Body of pancreas (tissue), 4 donors: ENCODE measurements around the gene RAB6B. TPM values are rescaled to one million over a fixed set of nuclear protein-coding genes. Genes with fewer than 3 reads are reported as not detected.

Experiments
- ATAC-seq: fragments of 150-250 bp; one replicate; pipeline ENCODE4 v1.9.1; 2016
- DNase-seq, 4 donors: peaks; one replicate each; pipeline ENCODE4 v3.0.0-alpha.2; 2019
- H3K27ac ChIP-seq, 4 donors: fragments of 200-600 bp; sonication (generic); 1 replicate in 3 of 4; 2 replicates in 1 of 4; pipeline versions ENCODE4 v1.5.1 to v1.6.1; 2016 to 2019; ENCODE audit warnings: mild to moderate bottlenecking in 1 of 4, mixed read lengths in 1 of 4, moderate library complexity in 1 of 4
- H3K27me3 ChIP-seq, 2 donors: fragments of 200-600 bp; sonication (generic); one replicate each; pipeline ENCODE4 v1.6.0; 2016; ENCODE audit warnings: mild to moderate bottlenecking in 1 of 2
- H3K36me3 ChIP-seq, 2 donors: fragments of 200-600 bp; sonication (generic); replicated peaks in 1 of 2; 2 replicates each; pipeline ENCODE4 v1.5.1; 2016; ENCODE audit warnings: low read depth in 2 of 2; ENCODE audit not compliant: insufficient read depth in 1 of 2
- H3K4me1 ChIP-seq: fragments of 200-600 bp; sonication (generic); one replicate; pipeline ENCODE4 v1.6.0; 2016
- H3K4me3 ChIP-seq, 2 donors: fragments of 200-600 bp; sonication (generic); 1 replicate in 1 of 2; 2 replicates in 1 of 2; pipeline ENCODE4 v1.5.1; 2016 to 2019
- H3K9me3 ChIP-seq, 3 donors: fragments of 200-600 bp; sonication (generic); 1 replicate in 2 of 3; 2 replicates in 1 of 3; pipeline ENCODE4 v1.5.1; 2016
- POLR2A ChIP-seq, 3 donors: fragments of 450-650 bp; IDR thresholded peaks; one replicate each; pipeline ENCODE4 v1.6.1; 2016; ENCODE audit warnings: antibody characterized with exemption in 3 of 3, mild to moderate bottlenecking in 2 of 3
- WGBS, 2 donors: methylation state at CpG; one replicate each; pipeline ENCODE4 v1.1.5; 2017; 5-methylcytosine and 5-hydroxymethylcytosine counted together
- intact Hi-C: fragments of 100-400 bp; cut with DNase I; formaldehyde crosslinking; loops from one replicate; pipeline ENCODE4 v1.15.1; 2023
- total RNA-seq, 2 donors: library from RNA; depleted of rRNA; stranded (reverse); fragments of >200 nt; gene quantifications; one replicate each; pipeline ENCODE4 v1.1.0, GENCODE V29; 2016
- TF ChIP-seq, protein P1 (sequence below), 7 experiments: fragments of 450-650 bp in 4 of 7; fragments of 200-600 bp in 3 of 7; sonication (generic) in 3 of 7; IDR thresholded peaks; one replicate each; pipeline ENCODE4 v1.5.1; 2016 to 2019; ENCODE audit warnings: antibody characterized with exemption in 7 of 7

The RAB6B gene
- total RNA-seq, 2 donors from 2014 or later: 2.6 to 3.0 TPM

DNA sequence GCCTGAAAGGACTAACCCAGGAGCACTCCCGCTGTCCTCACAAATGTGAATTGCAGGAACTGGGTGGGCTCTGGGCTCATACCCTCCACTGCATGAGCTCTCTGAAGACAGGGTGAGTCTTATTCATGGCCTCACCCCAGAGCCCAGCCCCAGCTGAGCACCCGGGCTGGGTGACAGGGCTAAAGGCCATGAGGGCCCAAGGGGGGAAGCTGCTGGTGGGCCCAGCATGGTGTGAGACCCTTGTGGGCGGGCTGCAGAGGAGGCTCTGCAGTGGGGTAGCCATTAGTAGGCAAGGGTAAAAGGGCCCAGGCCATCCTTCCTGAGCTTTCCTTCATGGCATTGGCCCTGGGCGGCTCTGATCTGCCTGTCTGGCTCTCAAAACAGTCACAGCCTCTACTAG is 59.7 kb downstream of the RAB6B start:
- no peak overlapping the region for H3K4me3 ChIP-seq
- ATAC-seq (no peak), DNase-seq (no peak)
- WGBS, 2 donors: 93 to 96% methylated on average over 4 of the region's 4 CpGs
- no peaks in the 10 kb centered on the region for H3K9me3 ChIP-seq
- no peaks in the 10 kb centered on the region for H3K27me3 ChIP-seq
- TF ChIP-seq, protein P1, sequence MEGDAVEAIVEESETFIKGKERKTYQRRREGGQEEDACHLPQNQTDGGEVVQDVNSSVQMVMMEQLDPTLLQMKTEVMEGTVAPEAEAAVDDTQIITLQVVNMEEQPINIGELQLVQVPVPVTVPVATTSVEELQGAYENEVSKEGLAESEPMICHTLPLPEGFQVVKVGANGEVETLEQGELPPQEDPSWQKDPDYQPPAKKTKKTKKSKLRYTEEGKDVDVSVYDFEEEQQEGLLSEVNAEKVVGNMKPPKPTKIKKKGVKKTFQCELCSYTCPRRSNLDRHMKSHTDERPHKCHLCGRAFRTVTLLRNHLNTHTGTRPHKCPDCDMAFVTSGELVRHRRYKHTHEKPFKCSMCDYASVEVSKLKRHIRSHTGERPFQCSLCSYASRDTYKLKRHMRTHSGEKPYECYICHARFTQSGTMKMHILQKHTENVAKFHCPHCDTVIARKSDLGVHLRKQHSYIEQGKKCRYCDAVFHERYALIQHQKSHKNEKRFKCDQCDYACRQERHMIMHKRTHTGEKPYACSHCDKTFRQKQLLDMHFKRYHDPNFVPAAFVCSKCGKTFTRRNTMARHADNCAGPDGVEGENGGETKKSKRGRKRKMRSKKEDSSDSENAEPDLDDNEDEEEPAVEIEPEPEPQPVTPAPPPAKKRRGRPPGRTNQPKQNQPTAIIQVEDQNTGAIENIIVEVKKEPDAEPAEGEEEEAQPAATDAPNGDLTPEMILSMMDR (IDR thresholded peaks at IDR 0.05): no peak
- TF ChIP-seq POLR2A (IDR thresholded peaks at IDR 0.05): no peak
- H3K4me1 ChIP-seq: no peaks in the 10 kb centered on the region
- no peaks in the 10 kb centered on the region for H3K36me3 ChIP-seq
- intact Hi-C loops: no loop called here
- H3K27ac ChIP-seq: no peak overlapping the region

DNA sequence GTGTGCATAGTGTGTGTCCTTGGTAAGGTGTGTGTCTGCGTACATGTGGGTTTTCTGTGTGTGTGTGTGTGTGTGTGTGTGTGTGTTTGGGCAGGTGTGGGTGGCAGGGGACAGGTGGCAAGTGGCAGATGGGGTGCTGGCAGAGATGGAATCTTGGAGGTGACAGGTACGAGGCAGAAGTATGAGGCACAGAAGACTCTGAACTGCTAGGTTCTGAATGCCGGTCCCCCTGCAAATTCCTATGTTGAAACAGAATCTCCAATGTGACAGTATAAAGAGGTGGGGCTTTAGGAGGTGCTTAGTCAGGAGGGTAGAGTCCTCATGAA is 60.3 kb downstream of the RAB6B start:
- ATAC-seq (no peak), DNase-seq (no peak)
- Histone ChIP-seq H3K9me3 (no peaks in the 10 kb centered on the region), H3K27me3 (no peaks in the 10 kb centered on the region), H3K4me3 (no peak overlapping the region), H3K27ac (no peak overlapping the region), H3K36me3 (no peaks in the 10 kb centered on the region), H3K4me1 (no peaks in the 10 kb centered on the region)
- WGBS, 2 donors: 75 to 80% methylated on average over 3 of the region's 3 CpGs
- intact Hi-C loops: no loop called here
- TF ChIP-seq, protein P1 (IDR thresholded peaks at IDR 0.05): no peak
- TF ChIP-seq POLR2A (IDR thresholded peaks at IDR 0.05): no peak

DNA sequence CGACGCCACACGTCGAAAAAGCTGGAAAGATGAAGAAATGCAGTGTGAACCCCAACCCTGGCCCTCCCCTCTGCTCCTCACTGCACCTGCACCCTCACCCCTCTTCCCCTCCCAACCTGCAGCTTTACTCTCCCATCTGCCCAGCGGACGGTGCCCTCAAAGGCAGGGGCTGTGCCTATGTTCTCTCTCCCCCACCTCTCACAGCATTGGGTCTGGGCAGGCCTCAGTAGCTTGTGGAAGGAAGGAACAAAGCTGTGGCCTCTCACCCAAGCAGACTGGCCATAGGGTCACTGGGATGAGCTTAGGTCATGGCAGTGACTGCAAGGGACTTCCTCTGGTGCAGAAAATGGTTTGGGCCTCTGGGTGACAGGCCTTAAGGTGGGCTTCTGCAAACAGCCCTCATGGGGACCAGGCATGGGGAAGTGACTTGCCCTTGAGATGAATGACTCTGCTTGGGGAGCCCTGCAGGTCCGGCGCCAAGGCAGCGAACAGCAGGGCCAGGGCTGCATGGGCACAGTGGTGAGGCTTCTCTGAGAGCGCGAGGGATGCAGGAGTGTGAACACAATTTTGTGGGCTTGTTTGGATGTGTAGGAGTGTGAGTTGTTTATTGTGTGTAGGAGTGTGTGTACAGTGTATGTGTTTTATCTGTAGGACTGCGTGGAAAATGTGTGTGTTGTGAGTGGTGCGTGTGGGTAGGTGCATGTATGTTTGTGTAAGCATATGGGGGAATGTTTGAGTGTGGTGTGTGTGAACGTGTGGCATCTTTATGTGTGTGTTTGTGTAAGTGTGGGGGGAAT is 60.9 kb downstream of the RAB6B start:
- Histone ChIP-seq H3K4me1 (no peaks in the 10 kb centered on the region), H3K4me3 (no peak overlapping the region), H3K27me3 (no peaks in the 10 kb centered on the region), H3K36me3 (no peaks in the 10 kb centered on the region), H3K9me3 (no peaks in the 10 kb centered on the region), H3K27ac (no peak overlapping the region)
- no peak for TF ChIP-seq POLR2A (IDR thresholded peaks at IDR 0.05)
- TF ChIP-seq, protein P1 (IDR thresholded peaks at IDR 0.05): no peak
- intact Hi-C loops: no loop called here
- ATAC-seq (no peak), DNase-seq (no peak)
- 88 to 90% methylated on average over 14 of the region's 14 CpGs for WGBS, 2 donors

DNA sequence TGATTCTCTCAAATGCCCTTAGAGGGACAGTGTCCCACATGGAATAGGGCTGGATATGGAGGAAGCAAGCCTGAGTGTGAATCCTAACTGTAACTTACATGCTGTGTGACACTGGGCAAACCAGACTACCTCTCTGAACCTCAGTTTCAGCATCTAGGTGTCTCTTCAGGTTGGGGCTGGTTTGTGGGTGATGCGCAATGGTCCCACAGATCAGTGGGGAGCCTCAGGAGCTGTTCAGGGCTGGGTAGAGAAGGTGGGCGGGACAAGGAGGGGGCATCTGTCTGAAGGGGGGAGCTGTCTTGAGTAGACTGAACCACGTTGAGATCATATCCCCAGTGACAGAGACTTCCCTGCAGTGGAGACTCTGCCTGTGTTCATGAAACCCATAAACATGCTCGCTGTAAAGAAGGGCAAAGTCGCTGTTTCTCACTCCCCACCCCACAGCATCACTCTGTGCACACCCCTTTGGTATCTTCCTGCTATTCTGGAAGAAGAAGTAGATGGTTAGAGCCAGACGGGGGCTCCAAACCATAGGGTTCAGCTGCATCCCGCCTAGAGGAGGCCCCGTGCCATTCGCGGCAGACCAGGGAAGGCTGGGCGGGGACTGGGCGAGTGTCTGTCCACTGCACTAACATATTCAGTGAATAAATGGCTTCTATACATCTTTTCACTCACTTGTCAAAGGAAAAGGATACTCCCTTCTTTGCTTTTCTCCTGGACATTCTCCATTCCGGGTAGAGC is 61.6 kb downstream of the RAB6B start:
- intact Hi-C loops: no loop called here

More for the DNA sequence above, 61.6 kb downstream of the RAB6B start:
- Histone ChIP-seq H3K9me3 (no peaks in the 10 kb centered on the region), H3K27me3 (no peaks in the 10 kb centered on the region), H3K4me1 (no peaks in the 10 kb centered on the region), H3K4me3 (no peak overlapping the region), H3K27ac (no peak overlapping the region), H3K36me3 (no peaks in the 10 kb centered on the region)
- no peak for ATAC-seq
- no peak for DNase-seq
- 86 to 89% methylated on average over 13 of the region's 13 CpGs for WGBS, 2 donors
- TF ChIP-seq, protein P1 (IDR thresholded peaks at IDR 0.05): no peak
- no peak for TF ChIP-seq POLR2A (IDR thresholded peaks at IDR 0.05)
